DOHH2 (cell line): Measurements from ENCODE around the gene URB2.

Source experiments
- EZH2phosphoT487 ChIP-seq: fragments of 200-600 bp; sonication (generic); IDR thresholded peaks from 2 replicates; pipeline ENCODE4 v1.6.1; 2017; ENCODE audit warnings: borderline replicate concordance, mild to moderate bottlenecking, antibody characterized with exemption, low read length, moderate library complexity, mixed read lengths
- TF ChIP-seq, protein P1 (sequence below): fragments of 200-600 bp; sonication (generic); IDR thresholded peaks from one replicate; pipeline ENCODE4 v1.5.1; 2014; ENCODE audit warnings: antibody characterized with exemption, mild to moderate bottlenecking, low read depth, low read length; ENCODE audit not compliant: poor library complexity, severe bottlenecking

DNA sequence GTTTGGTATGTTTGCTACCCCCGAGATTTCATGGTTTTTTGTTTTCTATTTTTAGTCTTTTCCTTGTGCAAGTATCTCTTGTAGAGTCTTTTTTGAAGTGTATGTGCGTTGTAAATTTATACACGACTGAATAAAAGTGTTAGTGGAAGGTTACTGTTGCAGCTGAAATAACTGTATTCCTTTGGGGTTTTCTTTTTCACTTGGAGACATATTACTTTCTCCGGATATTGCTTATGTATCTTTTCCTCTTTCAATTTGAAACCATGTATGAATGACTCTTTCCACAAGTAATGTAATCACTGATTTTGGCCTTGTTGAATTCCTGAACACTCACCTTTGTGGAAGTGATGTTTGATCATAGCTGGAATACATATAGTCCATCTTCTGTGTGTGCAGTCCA lies 956 bp downstream of the URB2 start:
- TF ChIP-seq, protein P1, sequence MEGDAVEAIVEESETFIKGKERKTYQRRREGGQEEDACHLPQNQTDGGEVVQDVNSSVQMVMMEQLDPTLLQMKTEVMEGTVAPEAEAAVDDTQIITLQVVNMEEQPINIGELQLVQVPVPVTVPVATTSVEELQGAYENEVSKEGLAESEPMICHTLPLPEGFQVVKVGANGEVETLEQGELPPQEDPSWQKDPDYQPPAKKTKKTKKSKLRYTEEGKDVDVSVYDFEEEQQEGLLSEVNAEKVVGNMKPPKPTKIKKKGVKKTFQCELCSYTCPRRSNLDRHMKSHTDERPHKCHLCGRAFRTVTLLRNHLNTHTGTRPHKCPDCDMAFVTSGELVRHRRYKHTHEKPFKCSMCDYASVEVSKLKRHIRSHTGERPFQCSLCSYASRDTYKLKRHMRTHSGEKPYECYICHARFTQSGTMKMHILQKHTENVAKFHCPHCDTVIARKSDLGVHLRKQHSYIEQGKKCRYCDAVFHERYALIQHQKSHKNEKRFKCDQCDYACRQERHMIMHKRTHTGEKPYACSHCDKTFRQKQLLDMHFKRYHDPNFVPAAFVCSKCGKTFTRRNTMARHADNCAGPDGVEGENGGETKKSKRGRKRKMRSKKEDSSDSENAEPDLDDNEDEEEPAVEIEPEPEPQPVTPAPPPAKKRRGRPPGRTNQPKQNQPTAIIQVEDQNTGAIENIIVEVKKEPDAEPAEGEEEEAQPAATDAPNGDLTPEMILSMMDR, result no peak
- no peak for TF ChIP-seq EZH2phosphoT487
